ENCODE data around the gene PARVA. TPM values are rescaled to one million over a fixed set of nuclear protein-coding genes. Genes with fewer than 3 reads are reported as not detected.
A peak's percentile ranks its signal among the peaks of the same experiment; 100 is the strongest.
"Not testable (repeated sequence)": the region's sequence is repeated elsewhere in the genome, so short reads cannot be mapped to it uniquely, and the experiment has no call there.

Gene PARVA
- total RNA-seq, 1 experiment from 2014 or later, result 10.4 TPM

DNA sequence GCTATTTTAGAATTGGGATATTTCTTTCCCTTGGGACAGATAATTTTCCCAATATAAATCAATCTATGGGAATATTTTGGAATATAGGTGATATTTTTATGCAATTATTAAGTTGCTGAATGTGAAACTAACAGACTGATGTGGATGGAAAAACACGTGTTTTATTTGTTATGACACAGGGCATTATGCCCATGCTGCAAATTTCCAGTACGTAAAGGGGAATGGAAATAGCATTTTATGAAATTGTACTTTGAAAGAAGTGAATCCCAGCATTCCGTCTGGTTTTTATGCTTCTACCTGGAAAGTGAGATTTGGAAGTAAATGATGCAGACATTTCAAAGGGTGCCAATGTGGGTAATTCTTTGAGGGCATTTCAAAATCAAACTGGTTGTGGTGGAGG lies 142.7 kb downstream of the PARVA start (continued):
- TF ChIP-seq ETV6 (CRISPR knock-in tag; IDR thresholded peaks at IDR 0.05), result no peak

DNA sequence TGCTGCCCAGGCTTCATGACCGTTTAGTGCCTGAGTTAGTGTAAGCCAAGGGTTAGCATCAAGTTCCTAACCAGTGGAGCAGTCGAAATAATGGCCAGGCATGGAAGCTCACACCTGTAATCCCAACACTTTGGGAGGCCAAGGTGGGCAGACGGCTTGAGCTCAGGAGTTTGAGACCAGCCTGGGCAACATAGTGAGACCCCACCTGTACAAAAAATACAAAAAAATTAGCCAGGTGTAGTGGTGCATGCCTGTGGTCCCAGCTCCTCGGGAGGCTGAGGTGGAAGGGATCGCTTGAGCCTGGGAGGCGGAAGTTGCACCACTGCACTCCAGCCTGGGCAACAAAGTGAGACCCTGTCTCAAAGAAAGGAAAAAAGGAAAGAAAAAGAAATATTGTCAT lies 143.2 kb downstream of the PARVA start:
- H3K27me3 Mint-ChIP-seq (ENCODE audit: low read depth); H3K27ac Mint-ChIP-seq; H3K4me3 Mint-ChIP-seq; H3K4me1 Mint-ChIP-seq; DNase-seq (ENCODE audit: low spot score); H3K36me3 Mint-ChIP-seq; H3K9me3 Mint-ChIP-seq; POLR2A ChIA-PET; ATAC-seq: not testable (repeated sequence)
- TF ChIP-seq ZNF121 (CRISPR knock-in tag; IDR thresholded peaks at IDR 0.05), result peak; percentile 76; the same call in 1 of the 2 replicates
- CTCF ChIA-PET, result interaction anchor here (1.0 kb wide), 1 partner anchor 394 kb away, joined by 3 read pairs; no protein-coding TSS in a partner anchor

GRCh38 chr11:12523180-12523924 lies 146.0 kb downstream of the PARVA start:
- POLR2A ChIA-PET, result no interaction called here
- ATAC-seq, result peak; percentile 58
- H3K27ac Mint-ChIP-seq, result no peak overlapping the region
- H3K9me3 Mint-ChIP-seq, result no peaks in the 10 kb centered on the region
- no peaks in the 10 kb centered on the region for H3K36me3 Mint-ChIP-seq
- no peaks in the 10 kb centered on the region for H3K27me3 Mint-ChIP-seq (ENCODE audit: low read depth)
- DNase-seq (ENCODE audit: low spot score), result no peak
- no peaks in the 10 kb centered on the region for H3K4me1 Mint-ChIP-seq
- no peak overlapping the region for H3K4me3 Mint-ChIP-seq
- CTCF ChIA-PET, result interaction anchor here (0.9 kb wide), 1 partner anchor 235 kb away, joined by 3 read pairs; no protein-coding TSS in a partner anchor
- TF ChIP-seq, protein P1, sequence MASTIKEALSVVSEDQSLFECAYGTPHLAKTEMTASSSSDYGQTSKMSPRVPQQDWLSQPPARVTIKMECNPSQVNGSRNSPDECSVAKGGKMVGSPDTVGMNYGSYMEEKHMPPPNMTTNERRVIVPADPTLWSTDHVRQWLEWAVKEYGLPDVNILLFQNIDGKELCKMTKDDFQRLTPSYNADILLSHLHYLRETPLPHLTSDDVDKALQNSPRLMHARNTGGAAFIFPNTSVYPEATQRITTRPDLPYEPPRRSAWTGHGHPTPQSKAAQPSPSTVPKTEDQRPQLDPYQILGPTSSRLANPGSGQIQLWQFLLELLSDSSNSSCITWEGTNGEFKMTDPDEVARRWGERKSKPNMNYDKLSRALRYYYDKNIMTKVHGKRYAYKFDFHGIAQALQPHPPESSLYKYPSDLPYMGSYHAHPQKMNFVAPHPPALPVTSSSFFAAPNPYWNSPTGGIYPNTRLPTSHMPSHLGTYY (CRISPR knock-in tag; IDR thresholded peaks at IDR 0.05), result no peak
- TF ChIP-seq CDX4 (CRISPR knock-in tag; IDR thresholded peaks at IDR 0.05; ENCODE audit: borderline replicate concordance) (no peak), FOXJ3 (CRISPR knock-in tag; IDR thresholded peaks at IDR 0.05; ENCODE audit: borderline replicate concordance) (no peak), AFF4 (CRISPR knock-in tag; IDR thresholded peaks at IDR 0.05; ENCODE audit: borderline replicate concordance) (no peak), ATF6 (CRISPR knock-in tag; IDR thresholded peaks at IDR 0.05) (no peak), PRRX2 (CRISPR knock-in tag; IDR thresholded peaks at IDR 0.05) (no peak), NR2C2 (CRISPR knock-in tag; IDR thresholded peaks at IDR 0.05) (no peak), ZNF219 (CRISPR knock-in tag; IDR thresholded peaks at IDR 0.05; ENCODE audit: borderline replicate concordance) (no peak), RORB (CRISPR knock-in tag; IDR thresholded peaks at IDR 0.05) (no peak), MYBL2 (CRISPR knock-in tag; IDR thresholded peaks at IDR 0.05) (no peak), USF1 (CRISPR knock-in tag; IDR thresholded peaks at IDR 0.05) (no peak), ATF3 (CRISPR knock-in tag; conservative IDR thresholded peaks at IDR 0.05) (no peak)
- TF ChIP-seq, protein P2, sequence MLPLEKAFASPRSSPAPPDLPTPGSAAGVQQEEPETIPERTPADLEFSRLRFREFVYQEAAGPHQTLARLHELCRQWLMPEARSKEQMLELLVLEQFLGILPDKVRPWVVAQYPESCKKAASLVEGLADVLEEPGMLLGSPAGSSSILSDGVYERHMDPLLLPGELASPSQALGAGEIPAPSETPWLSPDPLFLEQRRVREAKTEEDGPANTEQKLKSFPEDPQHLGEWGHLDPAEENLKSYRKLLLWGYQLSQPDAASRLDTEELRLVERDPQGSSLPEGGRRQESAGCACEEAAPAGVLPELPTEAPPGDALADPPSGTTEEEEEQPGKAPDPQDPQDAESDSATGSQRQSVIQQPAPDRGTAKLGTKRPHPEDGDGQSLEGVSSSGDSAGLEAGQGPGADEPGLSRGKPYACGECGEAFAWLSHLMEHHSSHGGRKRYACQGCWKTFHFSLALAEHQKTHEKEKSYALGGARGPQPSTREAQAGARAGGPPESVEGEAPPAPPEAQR (CRISPR knock-in tag; IDR thresholded peaks at IDR 0.05), result no peak
- TF ChIP-seq, protein P3, sequence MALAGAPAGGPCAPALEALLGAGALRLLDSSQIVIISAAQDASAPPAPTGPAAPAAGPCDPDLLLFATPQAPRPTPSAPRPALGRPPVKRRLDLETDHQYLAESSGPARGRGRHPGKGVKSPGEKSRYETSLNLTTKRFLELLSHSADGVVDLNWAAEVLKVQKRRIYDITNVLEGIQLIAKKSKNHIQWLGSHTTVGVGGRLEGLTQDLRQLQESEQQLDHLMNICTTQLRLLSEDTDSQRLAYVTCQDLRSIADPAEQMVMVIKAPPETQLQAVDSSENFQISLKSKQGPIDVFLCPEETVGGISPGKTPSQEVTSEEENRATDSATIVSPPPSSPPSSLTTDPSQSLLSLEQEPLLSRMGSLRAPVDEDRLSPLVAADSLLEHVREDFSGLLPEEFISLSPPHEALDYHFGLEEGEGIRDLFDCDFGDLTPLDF (CRISPR knock-in tag; IDR thresholded peaks at IDR 0.05), result no peak
- TF ChIP-seq, protein P4, sequence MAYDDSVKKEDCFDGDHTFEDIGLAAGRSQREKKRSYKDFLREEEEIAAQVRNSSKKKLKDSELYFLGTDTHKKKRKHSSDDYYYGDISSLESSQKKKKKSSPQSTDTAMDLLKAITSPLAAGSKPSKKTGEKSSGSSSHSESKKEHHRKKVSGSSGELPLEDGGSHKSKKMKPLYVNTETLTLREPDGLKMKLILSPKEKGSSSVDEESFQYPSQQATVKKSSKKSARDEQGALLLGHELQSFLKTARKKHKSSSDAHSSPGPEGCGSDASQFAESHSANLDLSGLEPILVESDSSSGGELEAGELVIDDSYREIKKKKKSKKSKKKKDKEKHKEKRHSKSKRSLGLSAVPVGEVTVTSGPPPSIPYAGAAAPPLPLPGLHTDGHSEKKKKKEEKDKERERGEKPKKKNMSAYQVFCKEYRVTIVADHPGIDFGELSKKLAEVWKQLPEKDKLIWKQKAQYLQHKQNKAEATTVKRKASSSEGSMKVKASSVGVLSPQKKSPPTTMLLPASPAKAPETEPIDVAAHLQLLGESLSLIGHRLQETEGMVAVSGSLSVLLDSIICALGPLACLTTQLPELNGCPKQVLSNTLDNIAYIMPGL (CRISPR knock-in tag; IDR thresholded peaks at IDR 0.05), result no peak

Measured in WTC11 (cell line).